Uterus (tissue), 2 donors: ENCODE measurements around the gene FHAD1.

ENCODE experiments used
- POLR2A ChIP-seq, 2 donors: fragments of 450-650 bp; IDR thresholded peaks; one replicate each; pipeline ENCODE4 v1.6.1; 2016; ENCODE audit warnings: antibody characterized with exemption in 2 of 2, mild to moderate bottlenecking in 1 of 2, moderate library complexity in 1 of 2
- TF ChIP-seq, protein P1 (sequence below), 4 experiments: fragments of 200-600 bp in 2 of 4; fragments of 450-650 bp in 2 of 4; sonication (generic) in 2 of 4; IDR thresholded peaks; one replicate each; pipeline ENCODE4 v1.5.1; 2016 to 2019; ENCODE audit warnings: antibody characterized with exemption in 4 of 4, mild to moderate bottlenecking in 2 of 4, moderate library complexity in 1 of 4

GRCh38 chr1:15215116-15215515, 31.9 kb upstream of the FHAD1 start:
- TF ChIP-seq, protein P1, sequence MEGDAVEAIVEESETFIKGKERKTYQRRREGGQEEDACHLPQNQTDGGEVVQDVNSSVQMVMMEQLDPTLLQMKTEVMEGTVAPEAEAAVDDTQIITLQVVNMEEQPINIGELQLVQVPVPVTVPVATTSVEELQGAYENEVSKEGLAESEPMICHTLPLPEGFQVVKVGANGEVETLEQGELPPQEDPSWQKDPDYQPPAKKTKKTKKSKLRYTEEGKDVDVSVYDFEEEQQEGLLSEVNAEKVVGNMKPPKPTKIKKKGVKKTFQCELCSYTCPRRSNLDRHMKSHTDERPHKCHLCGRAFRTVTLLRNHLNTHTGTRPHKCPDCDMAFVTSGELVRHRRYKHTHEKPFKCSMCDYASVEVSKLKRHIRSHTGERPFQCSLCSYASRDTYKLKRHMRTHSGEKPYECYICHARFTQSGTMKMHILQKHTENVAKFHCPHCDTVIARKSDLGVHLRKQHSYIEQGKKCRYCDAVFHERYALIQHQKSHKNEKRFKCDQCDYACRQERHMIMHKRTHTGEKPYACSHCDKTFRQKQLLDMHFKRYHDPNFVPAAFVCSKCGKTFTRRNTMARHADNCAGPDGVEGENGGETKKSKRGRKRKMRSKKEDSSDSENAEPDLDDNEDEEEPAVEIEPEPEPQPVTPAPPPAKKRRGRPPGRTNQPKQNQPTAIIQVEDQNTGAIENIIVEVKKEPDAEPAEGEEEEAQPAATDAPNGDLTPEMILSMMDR (IDR thresholded peaks at IDR 0.05), result no peak
- no peak for TF ChIP-seq POLR2A (IDR thresholded peaks at IDR 0.05)
